Astrocyte of the cerebellum (primary cell): Measurements from ENCODE around the gene UFL1.
"Not testable (repeated sequence)": the region's sequence is repeated elsewhere in the genome, so short reads cannot be mapped to it uniquely, and the experiment has no call there.

Experiments used
- DNase-seq: peaks from one replicate; pipeline ENCODE4 v3.0.0-alpha.2; 2011; ENCODE audit warnings: low read depth
- H3K4me3 ChIP-seq: 2 replicates; pipeline ENCODE4 v1.5.1; 2011; ENCODE audit warnings: mild to moderate bottlenecking, low read depth, low read length, moderate library complexity
- in situ Hi-C: cut with HindIII; loops from 2 replicates; pipeline ENCODE4 v1.10.0; 2017; ENCODE audit warnings: low sequenced_read_pairs
- TF ChIP-seq, protein P1 (sequence below): IDR thresholded peaks from 2 replicates; pipeline ENCODE4 v1.5.1; 2012; ENCODE audit warnings: low read length, low read depth, moderate library complexity, mild to moderate bottlenecking; ENCODE audit errors: missing control alignments

The UFL1 gene

DNA sequence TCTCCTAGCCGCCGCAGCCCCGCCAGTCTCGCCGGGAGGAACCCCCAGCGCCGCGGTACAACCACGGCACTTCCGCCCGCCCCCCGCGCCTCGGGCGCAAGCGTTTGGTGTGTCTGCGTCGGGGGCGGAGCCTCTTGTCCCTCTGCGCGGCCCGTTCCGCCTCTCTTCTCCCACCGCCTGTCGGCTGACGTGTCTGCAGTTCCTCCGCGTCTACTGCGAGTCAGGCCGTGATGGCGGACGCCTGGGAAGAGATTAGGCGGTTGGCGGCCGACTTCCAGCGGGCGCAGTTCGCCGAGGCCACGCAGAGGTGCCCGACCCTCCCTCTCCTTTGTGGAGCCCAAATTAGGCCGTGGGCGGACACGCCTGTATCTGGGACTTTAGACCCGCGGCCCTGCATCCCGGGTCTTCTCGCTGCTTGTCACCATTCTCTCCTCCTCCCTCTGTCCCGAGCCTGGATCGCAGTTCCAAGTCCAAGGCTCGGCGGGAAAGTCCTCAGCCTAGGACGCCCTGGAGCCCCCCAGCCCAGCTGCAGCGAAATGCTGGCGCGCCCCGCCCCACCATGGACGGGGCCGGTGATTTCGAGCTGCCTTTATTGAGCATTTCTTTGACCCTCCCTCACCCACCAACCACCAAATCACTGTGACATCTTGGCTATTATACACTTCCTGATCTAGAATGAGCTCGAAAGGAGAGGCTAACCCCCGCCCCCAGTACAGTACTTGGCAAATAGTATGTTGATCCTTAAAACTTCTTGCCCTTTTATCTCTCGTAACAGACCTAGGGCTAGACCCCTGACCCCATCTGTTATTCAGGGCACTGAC, at the start of gene UFL1:
Gene UFL1, plus strand, starts transcription at position 163 of the 821 bp plus-strand sequence. Its CDS starts 68 bp downstream, at position 231.
- DNase-seq: peak; percentile 76
- H3K4me3 ChIP-seq: peak within 1 kb of the TSS; percentile 88
- TF ChIP-seq, protein P1, sequence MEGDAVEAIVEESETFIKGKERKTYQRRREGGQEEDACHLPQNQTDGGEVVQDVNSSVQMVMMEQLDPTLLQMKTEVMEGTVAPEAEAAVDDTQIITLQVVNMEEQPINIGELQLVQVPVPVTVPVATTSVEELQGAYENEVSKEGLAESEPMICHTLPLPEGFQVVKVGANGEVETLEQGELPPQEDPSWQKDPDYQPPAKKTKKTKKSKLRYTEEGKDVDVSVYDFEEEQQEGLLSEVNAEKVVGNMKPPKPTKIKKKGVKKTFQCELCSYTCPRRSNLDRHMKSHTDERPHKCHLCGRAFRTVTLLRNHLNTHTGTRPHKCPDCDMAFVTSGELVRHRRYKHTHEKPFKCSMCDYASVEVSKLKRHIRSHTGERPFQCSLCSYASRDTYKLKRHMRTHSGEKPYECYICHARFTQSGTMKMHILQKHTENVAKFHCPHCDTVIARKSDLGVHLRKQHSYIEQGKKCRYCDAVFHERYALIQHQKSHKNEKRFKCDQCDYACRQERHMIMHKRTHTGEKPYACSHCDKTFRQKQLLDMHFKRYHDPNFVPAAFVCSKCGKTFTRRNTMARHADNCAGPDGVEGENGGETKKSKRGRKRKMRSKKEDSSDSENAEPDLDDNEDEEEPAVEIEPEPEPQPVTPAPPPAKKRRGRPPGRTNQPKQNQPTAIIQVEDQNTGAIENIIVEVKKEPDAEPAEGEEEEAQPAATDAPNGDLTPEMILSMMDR: peak; percentile 4
- in situ Hi-C loops: no loop called here

DNA sequence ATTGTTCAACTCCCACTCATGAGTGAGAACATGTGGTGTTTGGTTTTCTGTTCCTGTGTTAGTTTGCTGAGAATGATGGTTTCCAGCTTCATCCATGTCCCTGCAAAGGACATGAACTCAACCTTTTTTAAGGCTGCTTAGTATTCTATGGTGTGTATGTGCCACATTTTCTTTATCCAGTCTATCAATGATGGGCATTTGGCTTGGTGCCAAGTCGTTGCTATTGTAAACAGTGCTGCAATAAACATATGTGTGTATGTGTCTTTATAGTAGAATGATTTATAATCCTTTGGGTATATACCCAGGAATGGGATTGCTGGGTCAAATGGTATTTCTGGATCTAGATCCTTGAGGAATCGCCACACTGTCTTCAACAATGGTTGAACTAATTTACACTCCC, 49.3 kb upstream of the UFL1 start:
- DNase-seq, in situ Hi-C loops, H3K4me3 ChIP-seq: not testable (repeated sequence)

DNA sequence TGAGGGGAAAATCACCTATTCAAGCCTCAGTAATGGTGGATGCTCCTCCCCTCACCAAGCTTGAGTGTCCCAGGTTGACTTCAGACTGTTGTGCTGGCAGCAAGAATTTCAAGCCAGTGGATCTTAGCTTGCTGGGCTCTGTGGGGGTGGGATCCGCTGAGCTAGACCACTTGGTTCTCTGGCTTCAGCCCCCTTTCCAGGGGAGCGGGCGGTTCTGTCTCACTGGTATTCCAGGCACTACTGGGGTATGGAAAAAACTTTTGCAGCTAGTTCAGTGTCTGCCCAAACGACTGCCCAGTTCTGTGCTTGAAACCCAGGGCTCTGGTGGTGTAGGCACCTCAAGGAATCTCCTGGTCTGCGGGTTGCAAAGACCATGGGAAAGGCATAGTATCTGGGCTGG, 42.9 kb upstream of the UFL1 start:
- in situ Hi-C loops: no loop called here
- H3K4me3 ChIP-seq: no peak overlapping the region
- TF ChIP-seq, protein P1: no peak
- DNase-seq: no peak

DNA sequence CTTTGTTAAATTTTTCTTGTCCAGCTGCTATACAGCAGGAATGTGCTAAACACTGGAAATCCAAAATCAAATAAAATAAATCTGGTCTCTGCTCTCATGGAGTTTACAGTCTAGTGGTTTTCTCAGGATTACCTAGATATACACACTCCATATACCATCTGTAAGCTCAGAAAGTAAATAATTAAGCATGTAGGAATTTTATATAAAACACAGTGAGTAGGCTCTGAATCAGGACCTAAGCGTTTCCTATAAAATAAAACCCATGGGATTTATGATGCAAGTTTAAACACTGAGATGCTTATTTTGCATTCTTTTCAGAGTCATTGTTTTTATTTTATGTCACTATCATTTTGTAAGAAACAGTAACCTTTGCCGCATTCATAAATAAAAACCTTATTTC, 29.7 kb upstream of the UFL1 start:
- no peak overlapping the region for H3K4me3 ChIP-seq
- no peak for DNase-seq
- TF ChIP-seq, protein P1: no peak
- in situ Hi-C loops: no loop called here

DNA sequence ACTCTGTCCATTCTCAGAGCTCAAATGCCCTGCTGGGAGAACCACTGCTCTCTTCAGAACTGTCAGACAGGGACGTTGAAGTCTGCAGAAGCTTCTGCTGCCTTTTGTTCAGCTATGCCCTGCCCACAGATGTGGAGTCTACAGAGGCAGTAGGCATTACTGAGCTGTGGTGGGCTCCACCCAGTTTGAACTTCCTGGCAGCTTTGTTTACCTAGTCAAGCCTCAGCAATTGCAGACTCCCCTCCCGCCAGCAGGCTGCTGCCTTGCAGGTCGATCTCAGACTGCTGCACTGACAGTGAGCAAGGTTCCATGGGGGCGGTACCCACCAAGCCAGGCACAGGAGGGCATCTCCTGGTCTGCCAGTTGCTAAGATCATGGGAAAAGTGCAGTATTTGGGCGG, 21.8 kb upstream of the UFL1 start:
- DNase-seq: no peak

DNA sequence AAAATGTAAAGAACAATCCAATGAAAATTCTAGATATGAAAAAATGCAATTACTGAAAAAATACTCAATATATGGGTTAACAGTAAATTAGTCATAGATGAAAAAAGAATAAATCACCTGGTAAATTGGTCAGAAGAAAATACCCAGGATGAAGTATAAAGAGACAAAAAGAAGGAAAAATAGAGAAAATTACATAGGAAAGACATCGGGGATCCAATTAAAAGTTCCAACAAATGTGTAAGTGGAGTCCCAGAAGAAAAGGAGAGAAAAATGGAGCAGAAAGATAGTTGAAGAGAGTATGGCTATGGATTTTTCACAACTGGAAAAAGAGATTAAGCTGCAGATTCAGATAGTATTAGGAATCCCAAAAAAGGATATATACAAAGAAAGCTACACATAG, 18.7 kb upstream of the UFL1 start:
- in situ Hi-C loops: no loop called here
- H3K4me3 ChIP-seq: no peak overlapping the region
- no peak for DNase-seq
- TF ChIP-seq, protein P1: no peak

More for the DNA sequence above, 21.8 kb upstream of the UFL1 start:
- H3K4me3 ChIP-seq: no peak overlapping the region
- TF ChIP-seq, protein P1: no peak
- in situ Hi-C loops: no loop called here

DNA sequence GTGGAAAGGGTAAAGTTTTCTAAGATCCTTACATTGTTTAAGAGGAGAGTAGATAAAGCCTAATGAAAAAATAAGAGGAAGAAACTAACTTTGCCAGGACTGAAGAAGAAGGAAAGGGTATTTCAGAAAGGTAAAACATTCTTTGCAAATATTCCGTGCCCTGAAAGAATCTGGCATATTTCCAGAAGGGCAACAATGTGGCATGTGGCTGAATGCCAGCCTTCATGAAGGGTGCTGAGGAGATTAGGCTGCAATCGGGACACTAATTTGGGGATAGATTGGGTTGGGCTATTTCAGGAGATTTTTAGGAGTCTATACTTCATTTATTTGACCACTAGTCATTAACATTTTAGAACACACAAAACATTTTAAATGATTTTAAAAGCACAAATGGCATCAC, 16.2 kb upstream of the UFL1 start:
- DNase-seq: no peak
- TF ChIP-seq, protein P1: no peak
- in situ Hi-C loops: no loop called here
- H3K4me3 ChIP-seq: no peak overlapping the region
